Measurements from ENCODE around the gene MOB2.

The MOB2 gene

DNA sequence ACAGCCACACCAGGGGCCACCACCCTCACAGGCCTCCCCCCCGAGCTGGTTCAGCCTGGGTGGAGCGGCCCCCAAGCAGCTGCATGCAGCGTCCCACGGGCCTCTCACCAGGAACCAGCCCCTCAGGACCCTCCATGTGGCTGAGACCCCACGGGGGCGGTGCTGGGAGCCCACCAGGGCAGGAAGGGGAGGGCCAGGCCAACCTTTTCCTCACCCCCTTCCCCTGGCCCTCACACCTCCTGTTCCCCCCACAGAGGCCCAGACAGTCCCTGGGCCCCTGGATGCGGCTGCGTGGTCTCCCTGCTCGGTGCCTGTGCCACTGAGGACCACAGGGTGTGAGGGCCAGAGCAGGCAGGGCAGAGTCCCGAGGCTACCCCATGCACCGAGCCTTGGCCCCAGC, 46.5 kb downstream of the MOB2 start:
- Histone ChIP-seq H3K9me2 (replicated peaks; ENCODE audit: low read depth, low read length) (no peaks in the 10 kb centered on the region), H3K9ac (ENCODE audit: low read depth, low read length, poor library complexity, severe bottlenecking) (no peak overlapping the region), H3K27me3 (ENCODE audit: insufficient read depth, low read length, poor library complexity, severe bottlenecking) (no peaks in the 10 kb centered on the region), H3K9me3 (ENCODE audit: insufficient read depth, low read depth, low read length) (no peaks in the 10 kb centered on the region; the same call in 1 of the 2 replicates), H4K20me1 (ENCODE audit: insufficient read depth, low read length, poor library complexity, severe bottlenecking) (no peaks in the 10 kb centered on the region), H3F3A (ENCODE audit: low read depth) (no peaks in the 10 kb centered on the region), H3K79me2 (ENCODE audit: insufficient read depth, low read length) (no peaks in the 10 kb centered on the region), H3K4me2 (ENCODE audit: low read depth, low read length, poor library complexity, severe bottlenecking) (no peak overlapping the region), H2AFZ (ENCODE audit: low read length) (no peak overlapping the region), H3K4me1 (ENCODE audit: insufficient read depth, low read length, poor library complexity, severe bottlenecking) (no peaks in the 10 kb centered on the region), H3K36me3 (ENCODE audit: insufficient read depth, low read length) (no peaks in the 10 kb centered on the region), H3K4me3 (ENCODE audit: low read length, poor library complexity, severe bottlenecking) (no peak overlapping the region)
- TF ChIP-seq EZH2phosphoT487 (IDR thresholded peaks at IDR 0.05; ENCODE audit: borderline replicate concordance) (no peak), CTCF (conservative IDR thresholded peaks at IDR 0.05; ENCODE audit: low read length) (no peak)

GRCh38 chr11:1439341-1439740, 47.2 kb downstream of the MOB2 start:
- Histone ChIP-seq H3K9me2 (replicated peaks; ENCODE audit: low read depth, low read length) (no peaks in the 10 kb centered on the region), H2AFZ (ENCODE audit: low read length) (no peak overlapping the region), H3K36me3 (ENCODE audit: insufficient read depth, low read length) (no peaks in the 10 kb centered on the region), H3K27me3 (ENCODE audit: insufficient read depth, low read length, poor library complexity, severe bottlenecking) (no peaks in the 10 kb centered on the region), H3K4me1 (ENCODE audit: insufficient read depth, low read length, poor library complexity, severe bottlenecking) (no peaks in the 10 kb centered on the region), H3K4me2 (ENCODE audit: low read depth, low read length, poor library complexity, severe bottlenecking) (no peak overlapping the region), H3K9me3 (ENCODE audit: insufficient read depth, low read depth, low read length) (no peaks in the 10 kb centered on the region; the same call in 1 of the 2 replicates), H3F3A (ENCODE audit: low read depth) (no peaks in the 10 kb centered on the region), H3K79me2 (ENCODE audit: insufficient read depth, low read length) (no peaks in the 10 kb centered on the region), H3K4me3 (ENCODE audit: low read length, poor library complexity, severe bottlenecking) (no peak overlapping the region), H3K9ac (ENCODE audit: low read depth, low read length, poor library complexity, severe bottlenecking) (no peak overlapping the region), H4K20me1 (ENCODE audit: insufficient read depth, low read length, poor library complexity, severe bottlenecking) (no peaks in the 10 kb centered on the region)
- TF ChIP-seq EZH2phosphoT487 (IDR thresholded peaks at IDR 0.05; ENCODE audit: borderline replicate concordance) (no peak), CTCF (conservative IDR thresholded peaks at IDR 0.05; ENCODE audit: low read length) (no peak)

- no peaks in the 10 kb centered on the region for H3F3A ChIP-seq (ENCODE audit: low read depth)
- no peak overlapping the region for H3K9ac ChIP-seq (ENCODE audit: low read depth, low read length, poor library complexity, severe bottlenecking)
- H3K27me3 ChIP-seq (ENCODE audit: insufficient read depth, low read length, poor library complexity, severe bottlenecking), result no peaks in the 10 kb centered on the region
- H3K4me1 ChIP-seq (ENCODE audit: insufficient read depth, low read length, poor library complexity, severe bottlenecking), result no peaks in the 10 kb centered on the region
- no peaks in the 10 kb centered on the region for H3K9me3 ChIP-seq (ENCODE audit: insufficient read depth, low read depth, low read length)
- H3K9me2 ChIP-seq (replicated peaks; ENCODE audit: low read depth, low read length), result no peaks in the 10 kb centered on the region
- H3K4me2 ChIP-seq (ENCODE audit: low read depth, low read length, poor library complexity, severe bottlenecking), result no peak overlapping the region
- no peak overlapping the region for H2AFZ ChIP-seq (ENCODE audit: low read length)
- no peak for TF ChIP-seq EZH2phosphoT487 (IDR thresholded peaks at IDR 0.05; ENCODE audit: borderline replicate concordance)
- no peak overlapping the region for H3K4me3 ChIP-seq (ENCODE audit: low read length, poor library complexity, severe bottlenecking)
- H3K79me2 ChIP-seq (ENCODE audit: insufficient read depth, low read length), result no peaks in the 10 kb centered on the region
- H3K36me3 ChIP-seq (ENCODE audit: insufficient read depth, low read length), result no peaks in the 10 kb centered on the region
- H4K20me1 ChIP-seq (ENCODE audit: insufficient read depth, low read length, poor library complexity, severe bottlenecking), result no peaks in the 10 kb centered on the region
These were observed 47.6 kb downstream of the MOB2 start for GRCh38 chr11:1438967-1439330.

DNA sequence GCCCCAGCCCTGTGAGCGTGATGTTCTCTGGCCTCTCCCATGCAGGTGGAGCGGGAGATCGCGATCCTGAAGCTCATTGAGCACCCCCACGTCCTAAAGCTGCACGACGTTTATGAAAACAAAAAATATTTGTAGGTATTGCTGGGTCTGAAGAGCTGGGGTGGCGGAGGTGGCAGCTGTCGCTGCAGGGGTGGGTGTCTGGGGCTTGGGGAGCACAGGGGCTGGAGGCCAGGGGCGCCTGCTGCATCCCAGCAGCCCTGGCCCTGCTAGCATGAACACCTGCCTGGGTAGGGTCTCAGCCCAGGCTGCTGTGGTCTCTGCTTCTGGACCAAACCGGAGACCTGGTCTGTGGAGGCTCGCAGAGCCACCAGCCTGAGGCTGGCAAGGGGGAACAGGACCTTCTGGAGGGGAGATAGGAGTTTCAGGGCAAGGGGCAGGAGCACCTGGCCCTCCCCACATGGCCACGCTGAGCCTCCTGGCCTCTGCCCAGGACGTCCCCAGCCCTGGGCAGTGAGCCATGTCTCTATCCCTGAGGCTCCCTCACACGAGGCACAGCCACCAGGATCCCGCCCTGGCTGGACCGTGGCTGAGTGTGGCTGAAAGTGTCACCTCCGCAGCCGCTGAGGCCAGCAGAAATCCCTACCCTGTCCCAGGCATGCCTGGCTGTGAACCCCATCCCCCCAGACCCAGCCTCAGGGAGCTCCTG, 48.2 kb downstream of the MOB2 start:
- Histone ChIP-seq H3F3A (ENCODE audit: low read depth) (no peaks in the 10 kb centered on the region), H3K79me2 (ENCODE audit: insufficient read depth, low read length) (no peaks in the 10 kb centered on the region), H3K4me1 (ENCODE audit: insufficient read depth, low read length, poor library complexity, severe bottlenecking) (no peaks in the 10 kb centered on the region), H3K9ac (ENCODE audit: low read depth, low read length, poor library complexity, severe bottlenecking) (no peak overlapping the region), H4K20me1 (ENCODE audit: insufficient read depth, low read length, poor library complexity, severe bottlenecking) (no peaks in the 10 kb centered on the region), H3K9me3 (ENCODE audit: insufficient read depth, low read depth, low read length) (no peaks in the 10 kb centered on the region), H3K36me3 (ENCODE audit: insufficient read depth, low read length) (no peaks in the 10 kb centered on the region), H3K4me3 (ENCODE audit: low read length, poor library complexity, severe bottlenecking) (no peak overlapping the region), H2AFZ (ENCODE audit: low read length) (no peak overlapping the region), H3K27me3 (ENCODE audit: insufficient read depth, low read length, poor library complexity, severe bottlenecking) (no peaks in the 10 kb centered on the region), H3K9me2 (replicated peaks; ENCODE audit: low read depth, low read length) (no peaks in the 10 kb centered on the region), H3K4me2 (ENCODE audit: low read depth, low read length, poor library complexity, severe bottlenecking) (no peak overlapping the region)
- TF ChIP-seq CTCF (conservative IDR thresholded peaks at IDR 0.05; ENCODE audit: low read length) (no peak), EZH2phosphoT487 (IDR thresholded peaks at IDR 0.05; ENCODE audit: borderline replicate concordance) (no peak)
